Stomach (tissue), 9 donors: ENCODE measurements around the gene SLC35D2. TPM values are rescaled to one million over a fixed set of nuclear protein-coding genes. Genes with fewer than 3 reads are reported as not detected.

Source experiments
- DNase-seq, 2 donors: peaks; one replicate each; pipeline versions ENCODE4 v3.0.0 to v3.0.0-alpha.2; 2013 to 2019
- H3K27ac ChIP-seq, 5 donors: fragments of 200-600 bp in 4 of 5; sonication (generic) in 4 of 5; one replicate each; pipeline ENCODE4 v1.5.1; 2013 to 2019; ENCODE audit warnings: mild to moderate bottlenecking in 1 of 5, moderate library complexity in 1 of 5
- H3K27me3 ChIP-seq, 3 donors: fragments of 200-600 bp; sonication (generic); one replicate each; pipeline ENCODE4 v1.5.1; 2017 to 2019; ENCODE audit warnings: mixed run types in 1 of 3
- H3K36me3 ChIP-seq, 4 donors: fragments of 200-600 bp; sonication (generic); 1 replicate in 3 of 4; 2 replicates in 1 of 4; pipeline ENCODE4 v1.5.1; 2016 to 2019
- H3K4me1 ChIP-seq, 4 donors: fragments of 200-600 bp; sonication (generic); one replicate each; pipeline ENCODE4 v1.5.1; 2016 to 2019
- H3K4me3 ChIP-seq, 4 donors: fragments of 200-600 bp; sonication (generic) in 3 of 4; one replicate each; pipeline ENCODE4 v1.5.1; 2016 to 2019; ENCODE audit warnings: mild to moderate bottlenecking in 1 of 4
- H3K9me3 ChIP-seq, 4 donors: fragments of 200-600 bp; sonication (generic); one replicate each; pipeline ENCODE4 v1.5.1; 2016 to 2019
- EP300 ChIP-seq: sonication (generic); formaldehyde crosslinking; IDR thresholded peaks from one replicate; pipeline ENCODE4 v1.6.1; 2017; ENCODE audit warnings: antibody characterized with exemption
- POLR2A ChIP-seq, 4 donors: fragments of 450-650 bp; IDR thresholded peaks; one replicate each; pipeline ENCODE4 v1.6.1; 2016; ENCODE audit warnings: antibody characterized with exemption in 4 of 4, control low read depth in 2 of 4, mild to moderate bottlenecking in 1 of 4, moderate library complexity in 1 of 4
- POLR2AphosphoS5 ChIP-seq, 3 donors: sonication (generic); formaldehyde crosslinking; IDR thresholded peaks; one replicate each; pipeline ENCODE4 v1.6.1; 2016; ENCODE audit warnings: antibody characterized with exemption in 3 of 3
- WGBS, 5 donors: extraction: QIAGEN DNeasy Blood & Tissue Kit in 3 of 5; methylation state at CpG; one replicate each; pipeline versions ENCODE4 v1.1.5 to v1.1.7; 2013 to 2018; 5-methylcytosine and 5-hydroxymethylcytosine counted together
- intact Hi-C: fragments of 100-400 bp; cut with DNase I; formaldehyde crosslinking; loops from one replicate; pipeline ENCODE4 v1.15.1; 2023; ENCODE audit warnings: low total_unique reads
- polyA plus RNA-seq, 3 donors: library from polyadenylated mRNA; stranded (reverse); fragments of 200-250 nt; gene quantifications; one replicate each; pipeline ENCODE4 v1.2.3, GENCODE V29; 2013
- total RNA-seq, 5 donors: library from RNA; depleted of rRNA; stranded (reverse); fragments of >200 nt; gene quantifications; one replicate each; pipeline versions ENCODE4 v1.1.0 to v1.2.3, GENCODE V29; 2014 to 2016
- TF ChIP-seq, protein P1 (sequence below), 7 experiments: fragments of 450-650 bp in 4 of 7; fragments of 200-600 bp in 3 of 7; sonication (generic) in 3 of 7; IDR thresholded peaks; one replicate each; pipeline ENCODE4 v1.5.1; 2016 to 2019; ENCODE audit warnings: antibody characterized with exemption in 7 of 7, control low read depth in 2 of 7, mild to moderate bottlenecking in 1 of 7
- donor health status: healthy with polysubstance abuse.
- donor health status: Bipolar disorder and iron deficiency.
- donor health status: healthy.

Gene SLC35D2
- total and polyA plus RNA-seq, 8 donors, result 13.8 to 43.3 (median 22.4) TPM

DNA sequence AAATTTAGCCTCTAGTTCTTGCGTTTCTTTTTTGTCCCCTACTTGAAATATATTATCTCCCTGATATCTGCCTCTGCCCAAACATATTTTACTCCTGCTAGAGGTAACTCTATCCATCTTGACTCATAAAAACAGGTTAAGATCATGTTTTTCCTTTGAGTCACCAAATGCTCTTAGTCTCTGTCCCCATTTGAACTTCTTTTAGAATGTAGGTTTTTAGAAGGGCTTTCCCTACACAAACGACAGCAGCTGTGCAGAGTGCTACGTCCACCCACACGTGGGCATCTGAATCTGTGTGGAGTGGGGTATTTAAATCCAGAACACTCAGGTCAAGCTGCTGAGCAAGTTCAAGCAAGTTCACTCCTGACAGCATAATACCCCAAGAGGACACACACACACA, 83.7 kb downstream of the SLC35D2 start:
- 66 to 84% (median 72%) methylated on average over 4 of the region's 4 CpGs for WGBS, 5 donors

DNA sequence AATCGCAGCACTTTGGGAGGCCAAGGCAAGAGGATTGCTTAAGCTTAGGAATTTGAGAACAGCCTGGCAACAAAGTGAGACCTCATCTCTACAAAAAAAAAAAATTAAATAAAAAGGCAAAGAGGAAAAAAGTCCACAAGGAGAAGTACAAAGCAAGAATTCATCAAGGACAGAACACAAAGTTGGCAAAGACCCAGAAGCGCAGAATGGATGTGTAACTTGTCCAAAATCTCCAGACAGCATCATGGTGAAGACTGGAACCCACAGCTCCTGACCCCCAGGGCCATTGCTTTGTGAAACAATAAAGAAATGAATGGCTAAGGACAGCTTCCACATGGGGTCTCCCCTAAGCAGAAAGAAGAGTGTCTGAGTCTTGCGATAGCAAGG, 89.4 kb downstream of the SLC35D2 start:
- Histone ChIP-seq H3K9me3 (no peaks in the 10 kb centered on the region), H3K27me3 (no peaks in the 10 kb centered on the region), H3K4me3 (no peak overlapping the region), H3K4me1 (no peaks in the 10 kb centered on the region), H3K27ac (no peak overlapping the region), H3K36me3 (no peaks in the 10 kb centered on the region)
- DNase-seq, result no peak
- TF ChIP-seq POLR2A (IDR thresholded peaks at IDR 0.05), result no peak
- TF ChIP-seq, protein P1, sequence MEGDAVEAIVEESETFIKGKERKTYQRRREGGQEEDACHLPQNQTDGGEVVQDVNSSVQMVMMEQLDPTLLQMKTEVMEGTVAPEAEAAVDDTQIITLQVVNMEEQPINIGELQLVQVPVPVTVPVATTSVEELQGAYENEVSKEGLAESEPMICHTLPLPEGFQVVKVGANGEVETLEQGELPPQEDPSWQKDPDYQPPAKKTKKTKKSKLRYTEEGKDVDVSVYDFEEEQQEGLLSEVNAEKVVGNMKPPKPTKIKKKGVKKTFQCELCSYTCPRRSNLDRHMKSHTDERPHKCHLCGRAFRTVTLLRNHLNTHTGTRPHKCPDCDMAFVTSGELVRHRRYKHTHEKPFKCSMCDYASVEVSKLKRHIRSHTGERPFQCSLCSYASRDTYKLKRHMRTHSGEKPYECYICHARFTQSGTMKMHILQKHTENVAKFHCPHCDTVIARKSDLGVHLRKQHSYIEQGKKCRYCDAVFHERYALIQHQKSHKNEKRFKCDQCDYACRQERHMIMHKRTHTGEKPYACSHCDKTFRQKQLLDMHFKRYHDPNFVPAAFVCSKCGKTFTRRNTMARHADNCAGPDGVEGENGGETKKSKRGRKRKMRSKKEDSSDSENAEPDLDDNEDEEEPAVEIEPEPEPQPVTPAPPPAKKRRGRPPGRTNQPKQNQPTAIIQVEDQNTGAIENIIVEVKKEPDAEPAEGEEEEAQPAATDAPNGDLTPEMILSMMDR (IDR thresholded peaks at IDR 0.05), result no peak
- TF ChIP-seq POLR2AphosphoS5 (IDR thresholded peaks at IDR 0.05), result no peak
- TF ChIP-seq EP300, result no peak
- intact Hi-C loops, result no loop called here
- 94 to 98% (median 96%) methylated on average over 3 of the region's 3 CpGs for WGBS, 5 donors

More for the DNA sequence above, 83.7 kb downstream of the SLC35D2 start:
- H3K4me1 ChIP-seq, result no peaks in the 10 kb centered on the region
- H3K27ac ChIP-seq, result no peak overlapping the region
- no peaks in the 10 kb centered on the region for H3K9me3 ChIP-seq
- no peaks in the 10 kb centered on the region for H3K27me3 ChIP-seq
- H3K36me3 ChIP-seq, result no peaks in the 10 kb centered on the region
- TF ChIP-seq EP300 (no peak), POLR2A (IDR thresholded peaks at IDR 0.05) (no peak), POLR2AphosphoS5 (IDR thresholded peaks at IDR 0.05) (no peak)
- TF ChIP-seq, protein P1 (IDR thresholded peaks at IDR 0.05), result no peak
- intact Hi-C loops, result no loop called here
- no peak for DNase-seq
- no peak overlapping the region for H3K4me3 ChIP-seq

DNA sequence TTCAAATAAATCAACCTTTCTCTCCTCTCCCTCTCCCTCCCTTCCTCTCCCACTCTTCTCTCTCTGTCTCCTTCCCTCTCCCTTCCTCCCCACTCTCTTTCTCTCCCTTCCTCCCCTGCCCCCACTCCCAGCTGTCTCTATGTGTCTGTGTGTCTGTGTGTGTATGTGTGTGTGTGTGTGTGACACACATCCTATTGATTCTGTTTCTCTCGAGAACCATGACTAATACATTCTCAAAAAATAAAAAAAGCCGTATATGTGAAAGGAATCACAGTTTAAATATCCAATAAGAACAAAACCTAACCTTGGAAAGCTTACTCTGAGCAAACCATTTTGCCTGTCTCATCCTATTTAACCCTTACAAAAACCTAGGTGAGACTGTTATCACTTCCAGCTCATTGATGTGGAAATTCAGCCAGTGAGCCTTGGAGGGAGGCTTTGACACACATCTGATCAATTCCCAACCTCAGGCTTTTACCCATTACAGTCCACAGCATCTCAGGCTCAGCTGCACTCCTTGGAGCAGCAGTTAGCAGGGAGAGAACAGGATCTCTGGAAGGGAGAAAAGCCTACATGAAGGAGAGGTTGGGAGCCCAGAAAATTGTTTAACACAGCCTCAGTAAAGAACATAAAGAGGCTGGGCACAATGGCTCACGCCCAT, 89.9 kb downstream of the SLC35D2 start:
- Histone ChIP-seq H3K36me3 (no peaks in the 10 kb centered on the region), H3K27me3 (no peaks in the 10 kb centered on the region), H3K4me1 (no peaks in the 10 kb centered on the region), H3K27ac (no peak overlapping the region), H3K9me3 (no peaks in the 10 kb centered on the region), H3K4me3 (no peak overlapping the region)
- WGBS, 5 donors, result 41 to 67% (median 57%) methylated on average over 3 of the region's 3 CpGs
- TF ChIP-seq EP300 (no peak), POLR2AphosphoS5 (IDR thresholded peaks at IDR 0.05) (no peak), POLR2A (IDR thresholded peaks at IDR 0.05) (no peak)
- TF ChIP-seq, protein P1 (IDR thresholded peaks at IDR 0.05), result no peak
- no peak for DNase-seq
- intact Hi-C loops, result no loop called here

DNA sequence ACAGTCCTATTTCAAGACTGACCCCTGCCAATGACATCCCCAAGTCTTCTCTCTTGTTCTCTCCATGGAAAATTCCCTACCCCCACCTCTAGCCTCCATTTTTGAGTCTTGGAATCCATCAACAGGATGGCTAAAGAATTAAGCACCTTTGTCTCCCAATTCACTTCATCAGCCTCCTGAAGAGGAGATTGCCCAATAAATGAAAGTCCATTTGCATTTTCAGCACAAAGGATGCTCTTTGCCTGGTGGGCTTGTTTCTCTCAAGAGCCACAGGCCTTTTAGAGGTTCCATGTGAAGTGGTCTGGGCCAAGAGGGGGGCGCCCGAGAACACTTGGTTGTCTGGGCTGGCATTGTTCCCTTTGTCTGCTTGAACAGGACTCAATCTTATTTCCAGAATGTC, 94.1 kb downstream of the SLC35D2 start:
- Histone ChIP-seq H3K4me1 (no peaks in the 10 kb centered on the region), H3K27ac (no peak overlapping the region), H3K9me3 (peaks cover 0 to 2% (median 1%) of the 10 kb centered on the region in 4 donors), H3K27me3 (no peaks in the 10 kb centered on the region), H3K4me3 (no peak overlapping the region), H3K36me3 (no peaks in the 10 kb centered on the region)
- intact Hi-C loops, result no loop called here
- TF ChIP-seq POLR2A (IDR thresholded peaks at IDR 0.05), result no peak
- no peak for TF ChIP-seq POLR2AphosphoS5 (IDR thresholded peaks at IDR 0.05)
- no peak for TF ChIP-seq EP300
- TF ChIP-seq, protein P1 (IDR thresholded peaks at IDR 0.05), result no peak
- 81 to 98% (median 86%) methylated on average over 2 of the region's 2 CpGs for WGBS, 5 donors
- no peak for DNase-seq
